Nucleus accumbens (tissue), 56 donors: ENCODE data around the gene FAM174C.
A peak's percentile ranks its signal among the peaks of the same experiment; 100 is the strongest.

Experiments used
- DNase-seq, 56 donors: peaks; one replicate each; lab custom pipeline; 2025; lab: John Stamatoyannopoulos, UW

FAM174C gene

GRCh38 chr19:1275260-1275975, at the start of gene FAM174C:
FAM174C (plus strand) TSS chr19:1275530; CDS start chr19:1275550, 20 bp downstream.
- peak in 55 of 56 donors; percentile 75 to 98 (median 92) for DNase-seq

- no peak for DNase-seq
These were observed 49.2 kb upstream of the FAM174C start for GRCh38 chr19:1226227-1226518.

GRCh38 chr19:1226522-1227303, 48.6 kb upstream of the FAM174C start:
- no peak for DNase-seq

GRCh38 chr19:1227304-1228054, 47.9 kb upstream of the FAM174C start:
- no peak for DNase-seq

GRCh38 chr19:1228161-1228957, 47.0 kb upstream of the FAM174C start:
- no peak for DNase-seq

GRCh38 chr19:1229056-1229923, 46.0 kb upstream of the FAM174C start:
- DNase-seq: no peak

- no peak for DNase-seq
These were observed 45.2 kb upstream of the FAM174C start for GRCh38 chr19:1229924-1230782.

- DNase-seq: no peak
These were observed 44.4 kb upstream of the FAM174C start for GRCh38 chr19:1230783-1231489.

GRCh38 chr19:1231729-1232637, 43.3 kb upstream of the FAM174C start:
- DNase-seq: no peak

- peak in 1 of 56 donors; percentile 23 for DNase-seq
These were observed 42.7 kb upstream of the FAM174C start for GRCh38 chr19:1232652-1233072.

- DNase-seq: no peak
These were observed 42.1 kb upstream of the FAM174C start for GRCh38 chr19:1233115-1233667.

GRCh38 chr19:1234051-1234954, 41.0 kb upstream of the FAM174C start:
- no peak for DNase-seq

GRCh38 chr19:1234955-1235380, 40.4 kb upstream of the FAM174C start:
- no peak for DNase-seq

- peak in 2 of 56 donors; percentile 37 to 45 for DNase-seq
These were observed 39.4 kb upstream of the FAM174C start for GRCh38 chr19:1235625-1236538.
